Ovary (tissue), 9 donors: ENCODE measurements around the gene FBLN2. TPM values are rescaled to one million over a fixed set of nuclear protein-coding genes. Genes with fewer than 3 reads are reported as not detected.

ENCODE experiments used
- DNase-seq, 5 donors: peaks; one replicate each; pipeline ENCODE4 v3.0.0-alpha.2; 2019 to 2020
- H3K27ac ChIP-seq, 2 donors: fragments of 200-600 bp; one replicate each; pipeline versions ENCODE4 v1.5.1 to v1.8.0; 2019 to 2022
- H3K27me3 ChIP-seq: fragments of 200-600 bp; one replicate; pipeline ENCODE4 v1.8.0; 2022
- H3K36me3 ChIP-seq: fragments of 200-600 bp; sonication (generic); one replicate; pipeline ENCODE4 v1.5.1; 2019
- H3K4me1 ChIP-seq: one replicate; pipeline ENCODE4 v1.8.1; 2013; ENCODE audit warnings: mild to moderate bottlenecking, moderate library complexity; ENCODE audit not compliant: insufficient read depth
- H3K4me3 ChIP-seq: fragments of 200-600 bp; sonication (generic); one replicate; pipeline ENCODE4 v1.5.1; 2017
- H3K9me3 ChIP-seq, 2 donors: fragments of 200-600 bp in 1 of 2; sonication (generic) in 1 of 2; one replicate each; pipeline versions ENCODE4 v1.5.1 to v1.8.1; 2013 to 2019; ENCODE audit warnings: mild to moderate bottlenecking in 1 of 2, moderate library complexity in 1 of 2
- CTCF ChIP-seq, 3 donors: fragments of 450-650 bp in 2 of 3; fragments of 200-600 bp in 1 of 3; IDR thresholded peaks; one replicate each; pipeline versions ENCODE4 v1.5.1 to v1.8.0; 2016 to 2022; ENCODE audit warnings: antibody characterized with exemption in 3 of 3, mild to moderate bottlenecking in 1 of 3
- EP300 ChIP-seq: sonication (generic); formaldehyde crosslinking; IDR thresholded peaks from one replicate; pipeline ENCODE4 v1.6.1; 2017; ENCODE audit warnings: antibody characterized with exemption
- POLR2A ChIP-seq: fragments of 450-650 bp; IDR thresholded peaks from one replicate; pipeline ENCODE4 v1.6.1; 2017; ENCODE audit warnings: antibody characterized with exemption, mild to moderate bottlenecking, moderate library complexity
- WGBS, 3 donors: extraction: QIAGEN DNeasy Blood & Tissue Kit in 1 of 3; methylation state at CpG; one replicate each; pipeline versions ENCODE4 v1.1.5 to v1.1.7; 2013 to 2017; 5-methylcytosine and 5-hydroxymethylcytosine counted together
- intact Hi-C, 4 donors: fragments of 100-400 bp; cut with DNase I; formaldehyde crosslinking; loops; one replicate each; pipeline versions ENCODE4 v1.11.0 to v1.15.1; 2022 to 2023
- polyA plus RNA-seq, 2 donors: library from polyadenylated mRNA; stranded (reverse); fragments of 200-250 nt in 1 of 2; fragments of 350-450 nt in 1 of 2; fragmentation: Illumina TruSeq in 1 of 2; extraction: RNeasy Lipid Tissue Mini Kit (QIAGEN cat#74804) in 1 of 2; gene quantifications; one replicate each; pipeline ENCODE4 v1.2.3, GENCODE V29; 2013 to 2014
- total RNA-seq, 7 donors: library from RNA; depleted of rRNA in 2 of 7; stranded (reverse); fragments of >200 nt in 2 of 7; fragmentation: NEBNext Ultra II Directional in 3 of 7; extraction: Animal tissue kit (Norgen Biotek cat#: 25700) in 3 of 7; gene quantifications; one replicate each; pipeline versions ENCODE4 v1.1.0 to v1.2.4, GENCODE V29; 2016 to 2023
- donor health status: DM: no; HTN: no; CAD: no; lungs with moderate emphysema.
- donor health status: DM: no; HTN: no; CAD: no.
- donor health status: Bipolar disorder and iron deficiency.
- donor health status: DM: yes; HTN: yes; CAD: no.
- donor health status: DM: no; HTN: no; CAD: no.
- donor health status: DM: yes; HTN: yes; CAD: no.

FBLN2 gene
- total and polyA plus RNA-seq, 9 donors = 4.0 to 18.2 (median 8.1) TPM

GRCh38 chr3:13581485-13582365, 32.8 kb downstream of the FBLN2 start:
- DNase-seq = peak in 1 of 5 donors; percentile 52

DNA sequence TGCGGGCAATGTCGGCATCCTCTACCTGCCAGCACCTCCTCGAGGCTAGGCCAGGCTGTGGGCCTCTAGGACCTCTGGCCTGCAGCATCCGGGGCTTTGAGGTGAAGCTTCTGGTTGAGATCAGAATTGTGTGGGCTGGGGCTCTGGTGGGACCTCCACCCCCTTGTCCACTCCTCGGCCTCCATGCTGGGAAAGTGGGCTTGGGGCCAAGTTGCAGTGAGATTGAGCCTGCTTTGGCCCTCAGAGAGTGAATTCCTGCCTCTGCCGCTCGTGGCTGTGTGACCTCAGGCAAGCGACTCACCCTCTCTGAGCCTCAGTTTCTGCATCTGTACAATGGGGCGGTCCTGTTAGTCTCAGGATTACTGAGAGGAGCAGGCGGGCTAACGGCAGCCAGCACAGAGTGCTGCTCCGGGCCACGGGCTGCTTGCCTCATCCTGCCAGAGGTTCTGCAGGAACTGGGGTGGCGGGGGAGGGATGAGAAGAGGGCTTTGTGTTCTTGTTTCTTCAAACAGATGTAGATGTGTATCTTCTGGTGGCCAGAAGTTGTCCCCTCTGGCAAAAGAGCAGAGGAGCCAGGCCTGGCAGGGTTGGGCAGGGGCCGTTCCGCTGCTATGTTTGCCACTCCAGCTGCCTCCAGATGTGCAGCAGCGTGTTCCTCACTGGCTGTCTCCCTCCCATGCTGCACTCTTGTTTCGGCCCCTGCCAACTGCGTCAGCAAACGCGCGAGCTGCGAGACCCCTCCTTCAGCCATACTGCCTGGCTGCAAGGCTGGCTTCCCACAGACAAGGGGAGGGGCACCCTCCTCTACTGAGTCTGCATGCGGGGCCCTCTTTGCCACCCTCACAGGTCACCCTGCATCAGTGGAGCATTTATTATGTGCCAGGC, 33.7 kb downstream of the FBLN2 start:
- Histone ChIP-seq H3K4me1 (no peaks in the 10 kb centered on the region), H3K4me3 (no peak overlapping the region), H3K36me3 (no peaks in the 10 kb centered on the region), H3K27me3 (no peaks in the 10 kb centered on the region), H3K27ac (no peak overlapping the region), H3K9me3 (no peaks in the 10 kb centered on the region)
- TF ChIP-seq EP300 (no peak), CTCF (IDR thresholded peaks at IDR 0.05) (no peak), POLR2A (no peak)
- peak in 1 of 5 donors; percentile 36 for DNase-seq
- intact Hi-C loops = no loop called here
- WGBS, 3 donors = 60 to 76% (median 66%) methylated on average over 24 of the region's 24 CpGs

More at GRCh38 chr3:13581485-13582365, 32.8 kb downstream of the FBLN2 start:
- Histone ChIP-seq H3K4me3 (no peak overlapping the region), H3K27me3 (no peaks in the 10 kb centered on the region), H3K4me1 (no peaks in the 10 kb centered on the region), H3K9me3 (no peaks in the 10 kb centered on the region), H3K36me3 (no peaks in the 10 kb centered on the region), H3K27ac (no peak overlapping the region)
- TF ChIP-seq EP300 (no peak), CTCF (IDR thresholded peaks at IDR 0.05) (no peak)
- intact Hi-C loops = no loop called here
- WGBS, 3 donors = 55 to 70% (median 63%) methylated on average over 21 of the region's 21 CpGs

GRCh38 chr3:13583251-13584180, 34.6 kb downstream of the FBLN2 start:
- no peaks in the 10 kb centered on the region for H3K9me3 ChIP-seq
- H3K27me3 ChIP-seq = no peaks in the 10 kb centered on the region
- no peak overlapping the region for H3K27ac ChIP-seq
- H3K36me3 ChIP-seq = no peaks in the 10 kb centered on the region
- no peaks in the 10 kb centered on the region for H3K4me1 ChIP-seq
- intact Hi-C loops = no loop called here
- DNase-seq = peak in 1 of 5 donors; percentile 19
- WGBS, 3 donors = 80 to 87% (median 82%) methylated on average over 15 of the region's 15 CpGs
- TF ChIP-seq POLR2A (no peak), EP300 (no peak), CTCF (IDR thresholded peaks at IDR 0.05) (no peak)
- H3K4me3 ChIP-seq = no peak overlapping the region
